Heart left ventricle (tissue), 16 donors: ENCODE measurements around the gene TMEM250. TPM values are rescaled to one million over a fixed set of nuclear protein-coding genes. Genes with fewer than 3 reads are reported as not detected.
A peak's percentile ranks its signal among the peaks of the same experiment; 100 is the strongest.

Experiments
- ATAC-seq, 4 donors: fragments of 200-7000 bp; cut with Tn5 transposase; one replicate each; pipeline ENCODE4 v1.9.1; 2020 to 2022; ENCODE audit warnings: moderate library complexity in 4 of 4, mild to moderate bottlenecking in 3 of 4, moderate number of reproducible peaks in 1 of 4
- DNase-seq, 5 donors: peaks; one replicate each; pipeline ENCODE4 v3.0.0-alpha.2; 2020
- H3K27ac ChIP-seq, 12 donors: fragments of 200-600 bp; sonication (generic) in 4 of 12; one replicate each; pipeline versions ENCODE4 v1.5.0 to v1.8.0; 2016 to 2022; ENCODE audit warnings: mild to moderate bottlenecking in 2 of 12
- H3K27me3 ChIP-seq, 9 donors: fragments of 200-600 bp; sonication (generic) in 2 of 9; one replicate each; pipeline versions ENCODE4 v1.5.1 to v1.8.0; 2016 to 2022; ENCODE audit warnings: mild to moderate bottlenecking in 3 of 9
- H3K36me3 ChIP-seq, 9 donors: fragments of 200-600 bp; sonication (generic) in 2 of 9; one replicate each; pipeline versions ENCODE4 v1.5.0 to v1.8.0; 2018 to 2022; ENCODE audit warnings: mild to moderate bottlenecking in 2 of 9
- H3K4me1 ChIP-seq, 12 donors: fragments of 200-600 bp; sonication (generic) in 4 of 12; one replicate each; pipeline versions ENCODE4 v1.5.0 to v1.8.0; 2016 to 2022; ENCODE audit warnings: mild to moderate bottlenecking in 3 of 12
- H3K4me3 ChIP-seq, 12 donors: fragments of 200-600 bp; sonication (generic) in 4 of 12; one replicate each; pipeline versions ENCODE4 v1.5.0 to v1.8.0; 2017 to 2022; ENCODE audit warnings: mild to moderate bottlenecking in 9 of 12, moderate library complexity in 4 of 12
- H3K9me3 ChIP-seq, 12 donors: fragments of 200-600 bp; sonication (generic) in 4 of 12; one replicate each; pipeline versions ENCODE4 v1.5.0 to v1.8.0; 2016 to 2022; ENCODE audit warnings: mild to moderate bottlenecking in 1 of 12
- CTCF ChIP-seq, 12 donors: fragments of 200-600 bp; sonication (generic) in 4 of 12; IDR thresholded peaks; one replicate each; pipeline versions ENCODE4 v1.5.0 to v1.8.0; 2018 to 2022; ENCODE audit warnings: antibody characterized with exemption in 12 of 12, mild to moderate bottlenecking in 5 of 12
- POLR2A ChIP-seq, 2 donors: fragments of 450-650 bp; IDR thresholded peaks; one replicate each; pipeline ENCODE4 v1.6.1; 2017; ENCODE audit warnings: antibody characterized with exemption in 2 of 2, mild to moderate bottlenecking in 2 of 2, moderate library complexity in 2 of 2
- WGBS, 4 donors: extraction: QIAGEN DNeasy Blood & Tissue Kit in 2 of 4; methylation state at CpG; one replicate each; pipeline versions ENCODE4 v1.1.5 to v1.1.7; 2013 to 2018; 5-methylcytosine and 5-hydroxymethylcytosine counted together
- intact Hi-C, 10 donors: fragments of 100-400 bp; cut with DNase I; formaldehyde crosslinking; loops; one replicate each; pipeline versions ENCODE4 v1.11.1 to v1.14.2; 2022
- long read RNA-seq, 3 donors: library from polyadenylated mRNA; unstranded; transcript quantifications; one replicate each; pipeline ENCODE4 v2.0.0, GENCODE V29; 2020 to 2021
- polyA plus RNA-seq, 2 donors: library from polyadenylated mRNA; stranded (reverse); fragments of 200-250 nt; gene quantifications; one replicate each; pipeline ENCODE4 v1.2.3, GENCODE V29; 2013
- total RNA-seq, 9 donors: library from RNA; depleted of rRNA in 2 of 9; stranded (reverse); fragments of >200 nt in 2 of 9; fragmentation: NEBNext Ultra II Directional in 3 of 9; extraction: Animal tissue kit (Norgen Biotek cat#: 25700) in 3 of 9; gene quantifications; one replicate each; pipeline versions ENCODE4 v1.1.0 to v1.2.4, GENCODE V29; 2016 to 2023
- donor health status: ischemic (EF 13 %, LVEDD 7.1; RV severe dilation, severe dysfunction).
- donor health status: healthy with polysubstance abuse.
- donor health status: DM: no; HTN: yes; CAD: no.
- donor health status: DM: no; HTN: no; CAD: no.
- donor health status: ischemic (EF 25% LVEDD 6.9; RV normal size, moderate dysfunction).
- donor health status: ischemic (EF 25% LVEDD 5.7; RV mildly dilated, moderate dysfunction).
- donor health status: healthy.
- donor health status: DM: yes; HTN: yes; CAD: no.
- donor health status: ischemic (EF 35%, LVEDD 5.7; RV mildly dilated, moderate dysfunction).
- donor health status: nonischemic (EF 11% LVEDD 7.7; RV severe dilation, severe dysfunction).
- donor health status: DM: yes; HTN: yes; CAD: no.
- donor health status: PGD.
- donor health status: ischemic (EF 29% LVEDD 5.4; RV normal size, mild dysfunction).
- donor health status: nonischemic (EF 23%, LVEDD 6.1; RV moderate dilation, normal function).

Gene TMEM250
- 10 to 100 TPM; 15.5 to 34.3 (median 19.9) TPM for total RNA-seq
- polyA plus RNA-seq = 10 to 100 TPM; 11.6 to 37.0 TPM
- long read RNA-seq, donor 1, transcript TMEM250-201 (2 exons, 2,823 nt) = major isoform, 40 of 91 reads
- long read RNA-seq, donor 1, partial matches to known transcripts = 3 of 91 reads
- long read RNA-seq, donor 1, other reads (novel, unspliced or antisense) = 47 of 91 reads
- long read RNA-seq, donor 2, partial matches to known transcripts = 86 of 89 reads
- long read RNA-seq, donor 2, other reads (novel, unspliced or antisense) = 0 of 89 reads
- long read RNA-seq, donor 3, transcript TMEM250-201 (2 exons, 2,823 nt) = major isoform, 71 of 141 reads
- long read RNA-seq, donor 3, partial matches to known transcripts = 1 of 141 reads
- long read RNA-seq, donor 3, other reads (novel, unspliced or antisense) = 68 of 141 reads

- Histone ChIP-seq H3K36me3 (peaks cover 0 to 27% (median 19%) of the 10 kb centered on the region in 9 donors), H3K27me3 (no peaks in the 10 kb centered on the region), H3K27ac (peak within 1 kb of the TSS; percentile 89 to 100 (median 97)), H3K9me3 (no peaks in the 10 kb centered on the region), H3K4me1 (peaks cover 3 to 41% (median 27%) of the 10 kb centered on the region in 12 donors), H3K4me3 (peak within 1 kb of the TSS; percentile 75 to 99 (median 90))
- ATAC-seq (peak; percentile 90 to 93 (median 91)), DNase-seq (peak; percentile 97 to 99 (median 98))
- WGBS, 4 donors = 0 to 1% (median 0%) methylated on average over 36 to 112 of the region's 112 CpGs
- intact Hi-C loops = loop anchor here in 3 of 10 donors (2.0 to 5.0 kb wide), 3 partner anchors 24 to 66 kb away; partner anchors contain the start of gene NACC2 (in 2 of the 3)
- peak in 6 of 12 donors; percentile 5 to 26 (median 15) for TF ChIP-seq CTCF (IDR thresholded peaks at IDR 0.05)
- peak in 1 of 2 donors; percentile 89 for TF ChIP-seq POLR2A (IDR thresholded peaks at IDR 0.05)
Observed at GRCh38 chr9:136118320-136119060, at the start of gene TMEM250. Gene TMEM250, minus strand, starts transcription at chr9:136118875. Its CDS starts 1,975 bp downstream, at chr9:136116900.

- intact Hi-C loops = no loop called here
- ATAC-seq = no peak
- no peak overlapping the region for H3K4me3 ChIP-seq
- peaks cover 0 to 19% (median 2%) of the 10 kb centered on the region in 12 donors for H3K9me3 ChIP-seq
- no peaks in the 10 kb centered on the region for H3K4me1 ChIP-seq
- TF ChIP-seq CTCF (IDR thresholded peaks at IDR 0.05) = no peak
- no peak for TF ChIP-seq POLR2A (IDR thresholded peaks at IDR 0.05)
- peaks cover 0 to 7% (median 0%) of the 10 kb centered on the region in 9 donors for H3K27me3 ChIP-seq
- no peaks in the 10 kb centered on the region for H3K36me3 ChIP-seq
- H3K27ac ChIP-seq = no peak overlapping the region
- DNase-seq = peak in 1 of 5 donors; percentile 0
- WGBS, 4 donors = 60 to 79% (median 72%) methylated on average over 1 of the region's 1 CpG
Observed at GRCh38 chr9:136163248-136163850, 44.7 kb upstream of the TMEM250 start.

- H3K27me3 ChIP-seq = peaks cover 0 to 16% (median 0%) of the 10 kb centered on the region in 9 donors
- intact Hi-C loops = no loop called here
- peaks cover 0 to 19% (median 2%) of the 10 kb centered on the region in 12 donors for H3K9me3 ChIP-seq
- no peaks in the 10 kb centered on the region for H3K4me1 ChIP-seq
- ATAC-seq = no peak
- H3K27ac ChIP-seq = no peak overlapping the region
- no peak overlapping the region for H3K4me3 ChIP-seq
- H3K36me3 ChIP-seq = no peaks in the 10 kb centered on the region
- peak in 4 of 5 donors; percentile 6 to 11 (median 8) for DNase-seq
- WGBS, 4 donors = 74 to 80% (median 77%) methylated on average over 8 to 10 of the region's 10 CpGs
- TF ChIP-seq POLR2A (IDR thresholded peaks at IDR 0.05) (no peak), CTCF (IDR thresholded peaks at IDR 0.05) (no peak)
Observed at GRCh38 chr9:136160995-136161610, 42.4 kb upstream of the TMEM250 start.
